H4 (cell line): Measurements from ENCODE around the gene ISG15. TPM values are rescaled to one million over a fixed set of nuclear protein-coding genes. Genes with fewer than 3 reads are reported as not detected.
"Not testable (repeated sequence)": the region's sequence is repeated elsewhere in the genome, so short reads cannot be mapped to it uniquely, and the experiment has no call there.

Source experiments
- DNase-seq: peaks from one replicate; pipeline ENCODE4 v3.0.0-alpha.2; 2015; ENCODE audit warnings: low spot score
- total RNA-seq: library from RNA; depleted of rRNA; stranded (reverse); fragments of >200 nt; shearing (Covaris generic); gene quantifications from 2 replicates; pipeline ENCODE4 v1.2.3, GENCODE V29; 2014

Gene ISG15
- total RNA-seq, 1 experiment from 2014 or later = 353 TPM

GRCh38 chr1:1044455-1045078 is 31.3 kb downstream of the ISG15 start:
- no peak for DNase-seq

GRCh38 chr1:1045129-1045528 is 31.8 kb downstream of the ISG15 start:
- no peak for DNase-seq

- DNase-seq = no peak
Measured at GRCh38 chr1:1046243-1046642, 32.9 kb downstream of the ISG15 start.

- no peak for DNase-seq
Measured at GRCh38 chr1:1046767-1047166, 33.5 kb downstream of the ISG15 start.

- DNase-seq = no peak
Measured at GRCh38 chr1:1047407-1047806, 34.1 kb downstream of the ISG15 start.

GRCh38 chr1:1047963-1048362 is 34.7 kb downstream of the ISG15 start:
- DNase-seq = no peak

GRCh38 chr1:1048765-1049164 is 35.5 kb downstream of the ISG15 start:
- DNase-seq = no peak

DNA sequence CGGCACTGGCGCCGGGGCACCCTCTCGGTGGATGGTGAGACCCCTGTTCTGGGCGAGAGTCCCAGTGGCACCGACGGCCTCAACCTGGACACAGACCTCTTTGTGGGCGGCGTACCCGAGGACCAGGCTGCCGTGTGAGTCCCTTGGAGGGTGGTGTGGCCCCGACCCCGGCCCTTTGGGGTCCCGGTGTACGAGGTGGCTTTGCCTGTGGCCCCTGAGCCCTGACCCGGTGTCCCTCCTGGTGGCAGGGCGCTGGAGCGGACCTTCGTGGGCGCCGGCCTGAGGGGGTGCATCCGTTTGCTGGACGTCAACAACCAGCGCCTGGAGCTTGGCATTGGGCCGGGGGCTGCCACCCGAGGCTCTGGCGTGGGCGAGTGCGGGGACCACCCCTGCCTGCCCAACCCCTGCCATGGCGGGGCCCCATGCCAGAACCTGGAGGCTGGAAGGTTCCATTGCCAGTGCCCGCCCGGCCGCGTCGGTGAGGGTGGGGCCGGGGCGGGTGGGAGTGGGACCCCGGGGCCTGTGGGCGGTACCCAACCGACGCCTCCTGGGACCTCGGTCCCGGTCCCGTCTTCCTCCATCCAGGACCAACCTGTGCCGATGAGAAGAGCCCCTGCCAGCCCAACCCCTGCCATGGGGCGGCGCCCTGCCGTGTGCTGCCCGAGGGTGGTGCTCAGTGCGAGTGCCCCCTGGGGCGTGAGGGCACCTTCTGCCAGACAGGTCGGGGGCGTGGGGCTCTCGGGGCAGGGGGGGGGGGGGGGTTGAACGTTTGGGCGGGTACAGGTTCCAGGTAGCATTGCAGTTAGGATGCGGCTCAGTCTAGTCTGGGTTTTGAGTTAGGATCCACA is 36.2 kb downstream of the ISG15 start:
- DNase-seq = no peak

- no peak for DNase-seq
Measured at GRCh38 chr1:1050577-1051052, 37.3 kb downstream of the ISG15 start.

DNA sequence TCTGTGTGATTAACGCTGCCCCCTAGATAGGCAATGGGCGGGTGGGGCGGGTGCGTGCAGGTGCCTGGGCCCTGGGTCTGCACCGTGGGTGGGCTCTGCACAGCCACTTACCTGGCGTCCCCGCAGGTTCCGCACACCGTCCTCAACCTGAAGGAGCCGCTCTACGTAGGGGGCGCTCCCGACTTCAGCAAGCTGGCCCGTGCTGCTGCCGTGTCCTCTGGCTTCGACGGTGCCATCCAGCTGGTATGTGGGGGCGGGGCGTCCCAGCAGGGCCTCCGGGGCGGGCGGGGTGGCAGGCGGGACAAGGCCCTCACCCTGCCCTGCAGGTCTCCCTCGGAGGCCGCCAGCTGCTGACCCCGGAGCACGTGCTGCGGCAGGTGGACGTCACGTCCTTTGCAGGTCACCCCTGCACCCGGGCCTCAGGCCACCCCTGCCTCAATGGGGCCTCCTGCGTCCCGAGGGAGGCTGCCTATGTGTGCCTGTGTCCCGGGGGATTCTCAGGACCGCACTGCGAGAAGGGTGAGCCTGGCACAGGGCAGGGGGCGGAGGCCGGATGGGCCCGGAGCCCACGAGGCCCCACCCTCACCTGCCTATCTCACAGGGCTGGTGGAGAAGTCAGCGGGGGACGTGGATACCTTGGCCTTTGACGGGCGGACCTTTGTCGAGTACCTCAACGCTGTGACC is 38.0 kb downstream of the ISG15 start:
- DNase-seq = no peak

GRCh38 chr1:1052003-1052840 is 38.9 kb downstream of the ISG15 start:
- no peak for DNase-seq

DNA sequence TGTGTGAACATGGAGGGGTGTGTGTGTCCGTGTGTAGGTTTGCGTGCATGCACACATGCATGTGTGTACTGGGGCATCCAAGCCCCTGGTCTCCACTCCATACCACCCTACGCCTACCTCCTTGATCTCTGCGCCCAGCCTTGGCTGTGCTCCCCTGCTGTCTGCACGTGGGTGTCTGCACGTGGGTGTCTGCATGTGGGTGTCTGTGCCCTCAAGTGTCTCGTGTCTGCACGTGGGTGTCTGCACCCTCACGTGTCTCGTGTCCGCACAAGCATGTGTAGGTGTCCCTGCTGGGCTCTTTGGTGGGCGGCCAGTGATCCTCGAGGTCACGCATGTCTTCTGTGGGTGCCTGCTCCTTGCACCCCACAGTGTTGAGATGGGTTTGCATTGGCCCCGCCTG is 39.7 kb downstream of the ISG15 start:
- no peak for DNase-seq

GRCh38 chr1:1053682-1054081 is 40.4 kb downstream of the ISG15 start:
- DNase-seq = no peak

DNA sequence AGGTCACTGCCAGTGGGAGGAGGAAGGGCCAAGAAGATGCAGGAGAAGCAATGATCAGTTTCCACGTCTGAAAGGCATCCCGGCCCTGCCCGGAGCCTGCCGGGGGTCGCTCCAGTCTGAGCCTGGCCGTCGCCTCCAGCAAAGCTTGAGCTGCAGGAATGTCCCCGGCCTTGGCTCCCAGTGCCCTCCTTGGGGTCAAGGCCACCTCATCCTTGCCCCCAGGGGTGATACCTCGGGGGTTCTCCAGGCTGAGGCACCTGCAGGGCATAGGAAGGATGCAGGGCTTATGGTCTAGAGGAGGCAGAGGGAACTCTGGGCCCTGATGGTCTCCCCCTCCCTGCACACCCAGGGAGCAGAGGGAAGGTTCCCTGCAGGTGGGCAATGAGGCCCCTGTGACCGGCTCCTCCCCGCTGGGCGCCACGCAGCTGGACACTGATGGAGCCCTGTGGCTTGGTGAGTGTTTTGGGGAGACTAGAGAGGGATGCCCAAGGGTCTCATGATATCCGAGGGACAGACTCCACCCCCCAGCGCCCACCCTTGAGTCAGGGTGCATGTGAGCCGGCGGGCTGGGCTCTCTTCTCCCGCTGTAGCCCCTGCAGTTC is 40.9 kb downstream of the ISG15 start:
- no peak for DNase-seq

DNA sequence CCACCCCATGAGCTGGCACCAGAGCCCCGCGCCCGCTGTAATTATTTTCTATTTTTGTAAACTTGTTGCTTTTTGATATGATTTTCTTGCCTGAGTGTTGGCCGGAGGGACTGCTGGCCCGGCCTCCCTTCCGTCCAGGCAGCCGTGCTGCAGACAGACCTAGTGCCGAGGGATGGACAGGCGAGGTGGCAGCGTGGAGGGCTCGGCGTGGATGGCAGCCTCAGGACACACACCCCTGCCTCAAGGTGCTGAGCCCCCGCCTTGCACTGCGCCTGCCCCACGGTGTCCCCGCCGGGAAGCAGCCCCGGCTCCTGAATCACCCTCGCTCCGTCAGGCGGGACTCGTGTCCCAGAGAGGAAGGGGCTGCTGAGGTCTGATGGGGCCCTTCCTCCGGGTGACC is 41.7 kb downstream of the ISG15 start:
- no peak for DNase-seq

DNA sequence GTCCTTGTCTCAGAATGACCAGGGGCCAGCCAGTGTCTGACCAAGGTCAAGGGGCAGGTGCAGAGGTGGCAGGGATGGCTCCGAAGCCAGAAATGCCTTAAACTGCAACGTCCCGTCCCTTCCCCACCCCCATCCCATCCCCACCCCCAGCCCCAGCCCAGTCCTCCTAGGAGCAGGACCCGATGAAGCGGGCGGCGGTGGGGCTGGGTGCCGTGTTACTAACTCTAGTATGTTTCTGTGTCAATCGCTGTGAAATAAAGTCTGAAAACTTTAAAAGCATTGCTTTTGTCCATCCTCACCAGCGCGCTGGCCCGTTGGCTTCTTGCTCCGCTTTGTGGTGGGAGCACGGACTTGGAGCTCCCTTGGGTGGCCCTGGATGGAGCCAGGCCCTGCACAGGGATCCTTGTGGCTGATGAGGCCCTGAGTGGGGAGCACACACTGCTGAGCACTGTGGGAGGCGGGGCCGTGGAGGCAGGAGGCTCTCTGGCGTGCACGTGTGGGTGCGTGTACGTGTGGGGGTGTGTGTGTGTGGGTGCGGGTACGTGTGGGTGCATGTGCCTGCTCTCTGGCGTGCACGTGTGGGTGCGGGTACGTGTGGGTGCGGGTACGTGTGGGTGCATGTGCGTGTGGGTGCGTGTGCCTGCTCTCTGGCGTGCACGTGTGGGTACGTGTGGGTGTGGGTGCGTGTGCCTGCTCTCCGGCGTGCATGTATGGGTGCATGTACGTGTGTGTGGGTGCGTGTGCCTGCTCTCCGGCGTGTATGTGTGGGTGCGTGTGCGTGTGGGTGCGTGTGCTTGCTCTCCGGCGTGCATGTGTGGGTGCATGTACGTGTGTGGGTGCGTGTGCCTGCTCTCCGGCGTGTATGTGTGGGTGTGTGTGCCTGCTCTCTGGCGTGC is 42.8 kb downstream of the ISG15 start:
- no peak for DNase-seq

DNA sequence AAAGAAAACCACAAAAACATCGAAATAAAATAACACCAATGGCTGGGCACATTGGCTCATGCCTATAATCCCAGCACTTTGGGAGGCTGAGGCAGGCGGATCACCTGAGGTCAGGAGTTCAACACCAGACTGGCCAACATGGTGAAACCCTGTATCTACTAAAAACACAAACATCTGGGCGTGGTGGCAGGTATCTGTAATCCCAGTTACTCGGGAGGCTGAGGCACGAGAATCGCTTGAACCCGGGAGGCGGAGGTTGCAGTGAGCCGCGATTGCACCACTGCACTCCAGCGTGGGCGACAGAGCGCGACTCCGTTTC is 44.4 kb downstream of the ISG15 start:
- DNase-seq = not testable (repeated sequence)

DNA sequence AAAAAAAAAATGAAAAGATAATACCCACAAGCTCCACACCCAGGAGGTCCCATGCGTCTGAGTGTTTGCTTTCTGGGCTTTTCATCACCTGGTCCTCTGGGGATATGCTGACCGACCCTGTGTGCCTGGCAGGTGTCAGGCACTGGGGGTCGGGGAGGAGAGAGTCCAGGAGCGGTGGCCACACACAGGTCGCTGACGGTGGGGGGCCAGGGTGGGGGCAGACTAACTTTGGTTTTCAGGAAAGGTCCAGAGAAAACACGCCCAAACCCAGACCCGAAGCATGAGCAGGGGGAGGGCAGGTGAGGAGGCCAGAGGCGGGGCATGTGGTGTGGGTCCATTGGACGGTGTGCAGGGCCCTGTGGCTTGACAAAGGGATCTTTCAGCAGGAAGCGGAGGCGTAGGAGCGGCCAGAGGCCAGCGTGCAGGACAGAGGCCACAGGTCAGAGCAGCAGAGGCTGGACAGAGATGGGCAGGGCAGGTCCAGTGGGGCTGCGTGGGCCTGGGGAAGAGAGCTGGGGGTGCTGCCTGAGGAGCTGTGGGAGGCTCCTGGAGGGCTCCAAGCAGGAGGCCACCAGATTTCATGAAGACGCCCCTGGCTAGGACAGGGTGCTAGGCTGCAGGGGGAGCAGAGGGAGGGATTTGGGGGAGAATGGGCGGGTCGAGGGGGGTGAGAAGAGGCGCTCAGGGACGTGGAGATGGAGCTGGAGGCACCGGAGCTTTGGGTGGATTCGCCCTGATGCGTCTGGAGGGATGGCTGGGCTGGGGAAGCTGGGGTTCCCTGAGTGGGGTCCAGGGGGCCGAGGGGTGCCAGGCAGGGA is 45.0 kb downstream of the ISG15 start:
- DNase-seq = no peak

DNA sequence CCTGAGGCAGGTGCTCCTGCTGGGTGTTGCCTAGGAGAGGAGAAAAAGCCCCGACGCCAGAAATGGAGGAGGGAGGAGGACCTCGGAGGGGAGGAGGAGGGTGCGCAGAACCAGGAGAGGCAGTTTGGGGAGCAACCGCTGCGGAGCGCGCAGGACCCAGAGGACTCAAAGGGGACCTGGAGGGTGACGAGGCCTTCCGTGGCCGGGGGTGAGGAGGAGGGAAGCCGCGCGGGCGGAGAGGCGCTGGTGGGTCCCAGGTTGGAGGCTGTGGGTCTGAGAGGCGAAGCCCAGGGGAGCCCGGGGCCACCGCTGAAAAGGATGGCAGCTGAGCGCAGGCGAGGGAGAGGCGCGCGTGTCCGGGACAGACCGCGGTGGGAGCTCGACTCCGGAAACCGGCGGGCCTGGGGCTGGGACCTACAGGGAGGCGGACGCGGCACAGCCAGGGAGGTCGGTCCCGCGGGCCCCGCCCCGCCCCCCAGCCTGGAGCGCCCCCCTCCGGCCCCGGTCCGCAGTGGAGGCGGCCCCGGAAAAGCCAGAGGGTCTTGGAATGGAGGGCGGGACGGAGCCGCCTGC is 45.7 kb downstream of the ISG15 start:
- no peak for DNase-seq
